Activated CD8-positive, alpha-beta T cell treated with anti-CD3 and anti-CD28 coated beads, Interleukin-2, amount 10 ng/mL, durations not matched to agents 7 days and 5 days (primary cell): ENCODE results near the gene TNNT3. TPM values are rescaled to one million over a fixed set of nuclear protein-coding genes. Genes with fewer than 3 reads are reported as not detected.
"Not testable (repeated sequence)": the region's sequence is repeated elsewhere in the genome, so short reads cannot be mapped to it uniquely, and the experiment has no call there.

ENCODE experiments used
- ATAC-seq: fragments of 150-1000 bp; cut with Tn5 transposase; one replicate; pipeline ENCODE4 v1.10.0; 2021; ENCODE audit warnings: moderate library complexity
- CTCF ChIA-PET: fragments of 350-600 bp; sonication (Branson Sonifier 250); formaldehyde crosslinking; loops from one replicate; lab custom pipeline; 2021; ENCODE audit warnings: antibody characterized with exemption; lab: Charles Lee
- POLR2A ChIA-PET: fragments of 350-600 bp; sonication (Branson Sonifier 250); formaldehyde crosslinking; loops from one replicate; lab custom pipeline; 2021; ENCODE audit warnings: antibody characterized with exemption; lab: Charles Lee
- DNase-seq: peaks from one replicate; pipeline ENCODE4 v3.0.0-alpha.2; 2020
- H3K27ac Mint-ChIP-seq: one replicate; pipeline ENCODE4 v1.8.0; 2021; ENCODE audit warnings: mild to moderate bottlenecking, mixed read lengths
- H3K27me3 Mint-ChIP-seq: one replicate; pipeline ENCODE4 v1.8.0; 2021; ENCODE audit warnings: low read depth, mixed read lengths
- H3K36me3 Mint-ChIP-seq: one replicate; pipeline ENCODE4 v1.8.0; 2021; ENCODE audit warnings: low read depth, mixed read lengths
- H3K4me1 Mint-ChIP-seq: one replicate; pipeline ENCODE4 v1.8.0; 2021; ENCODE audit warnings: low read depth, mixed read lengths
- H3K4me3 Mint-ChIP-seq: one replicate; pipeline ENCODE4 v1.8.0; 2021; ENCODE audit warnings: mild to moderate bottlenecking, mixed read lengths
- H3K9me3 Mint-ChIP-seq: one replicate; pipeline ENCODE4 v1.8.0; 2022; ENCODE audit warnings: mixed read lengths; ENCODE audit not compliant: insufficient read depth
- total RNA-seq, 2 experiments: library from RNA; stranded (reverse); gene quantifications; one replicate each; pipeline ENCODE4 v1.2.3, GENCODE V29; 2021

TNNT3 gene
- total RNA-seq, 2 experiments from 2014 or later = 2.6 to 2.8 TPM

- peak; percentile 83 for DNase-seq
- peak; percentile 85 for ATAC-seq
- H3K4me1 Mint-ChIP-seq = peaks cover 15% of the 10 kb centered on the region
- H3K27me3 Mint-ChIP-seq = no peaks in the 10 kb centered on the region
- H3K4me3 Mint-ChIP-seq = no peak overlapping the region
- H3K27ac Mint-ChIP-seq = no peak overlapping the region
- CTCF ChIA-PET = interaction anchor here (0.6 to 2.4 kb wide), 34 partner anchors 9 to 275 kb away, joined by 3 to 23 read pairs (median 6); partner anchors contain the start of genes H19, LSP1, MRPL23 and PRR33
- no peaks in the 10 kb centered on the region for H3K9me3 Mint-ChIP-seq
- peaks cover 4% of the 10 kb centered on the region for H3K36me3 Mint-ChIP-seq
- POLR2A ChIA-PET = interaction anchor here (0.7 to 1.5 kb wide), 6 partner anchors 29 to 116 kb away, joined by 3 to 4 read pairs (median 3); no protein-coding TSS in a partner anchor
Observed at GRCh38 chr11:1882265-1883238, 37.0 kb upstream of the TNNT3 start.

GRCh38 chr11:1883346-1884302 lies 35.9 kb upstream of the TNNT3 start:
- Mint-ChIP-seq H3K36me3 (peaks cover 15% of the 10 kb centered on the region), H3K9me3 (no peaks in the 10 kb centered on the region), H3K4me3 (no peak overlapping the region), H3K4me1 (peaks cover 26% of the 10 kb centered on the region), H3K27me3 (no peaks in the 10 kb centered on the region), H3K27ac (no peak overlapping the region)
- no peak for ATAC-seq
- ChIA-PET POLR2A (interaction anchor here (1.5 kb wide), 1 partner anchor 30 kb away, joined by 4 read pairs; no protein-coding TSS in a partner anchor), CTCF (interaction anchor here (1.3 to 2.4 kb wide), 13 partner anchors 7 to 268 kb away, joined by 4 to 21 read pairs (median 12); partner anchors contain the start of genes H19, MRPL23, PRR33 and TNNT3)
- DNase-seq = no peak

DNA sequence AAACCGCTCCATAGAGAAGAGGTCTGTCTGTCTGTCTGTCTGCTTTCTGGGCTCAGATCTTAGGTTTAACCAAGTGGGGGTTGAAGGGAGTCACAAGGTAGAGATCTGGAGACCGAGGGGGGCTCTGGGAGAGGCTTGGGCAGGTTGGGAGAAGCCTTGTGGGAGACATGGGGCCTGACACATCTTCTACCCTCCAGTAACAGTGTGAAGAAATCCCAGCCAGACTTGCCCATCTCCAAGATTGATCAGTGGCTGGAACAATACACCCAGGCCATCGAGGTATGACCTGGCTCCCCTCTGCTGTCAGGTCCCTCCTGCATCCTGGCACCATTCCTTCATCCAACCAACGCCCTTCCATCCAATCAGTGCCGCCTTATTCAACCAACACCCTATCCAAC lies 35.2 kb upstream of the TNNT3 start:
- H3K27ac Mint-ChIP-seq = no peak overlapping the region
- H3K27me3 Mint-ChIP-seq = no peaks in the 10 kb centered on the region
- CTCF ChIA-PET = no interaction called here
- peaks cover 32% of the 10 kb centered on the region for H3K4me1 Mint-ChIP-seq
- no peak overlapping the region for H3K4me3 Mint-ChIP-seq
- ATAC-seq = no peak
- POLR2A ChIA-PET = no interaction called here
- no peaks in the 10 kb centered on the region for H3K9me3 Mint-ChIP-seq
- DNase-seq = no peak
- H3K36me3 Mint-ChIP-seq = peaks cover 20% of the 10 kb centered on the region

DNA sequence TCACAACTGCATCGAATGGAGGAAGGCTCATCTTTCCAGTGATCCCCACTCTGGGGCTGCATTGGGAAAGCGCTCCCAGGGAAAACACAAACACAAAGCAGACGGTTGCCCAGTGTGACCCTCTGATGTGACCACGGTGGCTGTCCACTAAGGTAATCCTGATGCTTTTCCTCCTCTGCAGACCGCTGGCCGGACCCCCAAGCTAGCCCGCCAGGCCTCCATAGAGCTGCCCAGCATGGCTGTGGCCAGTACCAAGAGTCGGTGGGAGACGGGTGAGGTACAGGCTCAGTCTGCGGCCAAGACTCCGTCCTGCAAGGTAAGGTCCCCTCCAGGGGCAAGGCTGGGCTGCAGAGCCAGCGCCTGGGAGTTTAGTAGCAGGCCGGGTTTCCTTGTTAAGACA lies 33.0 kb upstream of the TNNT3 start:
- not testable (repeated sequence) for H3K9me3 Mint-ChIP-seq

GRCh38 chr11:1887451-1888346 lies 31.8 kb upstream of the TNNT3 start:
- Mint-ChIP-seq H3K27me3 (no peaks in the 10 kb centered on the region), H3K36me3 (peaks cover 39% of the 10 kb centered on the region), H3K27ac (peak overlapping the region; percentile 88), H3K4me1 (peaks cover 52% of the 10 kb centered on the region), H3K4me3 (no peak overlapping the region), H3K9me3 (no peaks in the 10 kb centered on the region)
- DNase-seq (no peak), ATAC-seq (no peak)
- POLR2A ChIA-PET = interaction anchor here (1.0 to 2.4 kb wide), 2 partner anchors 29 to 36 kb away, joined by 3 to 16 read pairs; partner anchors contain the start of gene LSP1
- CTCF ChIA-PET = interaction anchor here (0.9 to 2.1 kb wide), 4 partner anchors 11 to 46 kb away, joined by 3 to 4 read pairs (median 4); no protein-coding TSS in a partner anchor

More for the DNA sequence above, 33.0 kb upstream of the TNNT3 start:
- H3K4me3 Mint-ChIP-seq, ATAC-seq, DNase-seq, H3K27ac Mint-ChIP-seq, CTCF ChIA-PET, POLR2A ChIA-PET, H3K27me3 Mint-ChIP-seq: not testable (repeated sequence)
- H3K4me1 Mint-ChIP-seq = peaks cover 50% of the 10 kb centered on the region
- peaks cover 29% of the 10 kb centered on the region for H3K36me3 Mint-ChIP-seq

DNA sequence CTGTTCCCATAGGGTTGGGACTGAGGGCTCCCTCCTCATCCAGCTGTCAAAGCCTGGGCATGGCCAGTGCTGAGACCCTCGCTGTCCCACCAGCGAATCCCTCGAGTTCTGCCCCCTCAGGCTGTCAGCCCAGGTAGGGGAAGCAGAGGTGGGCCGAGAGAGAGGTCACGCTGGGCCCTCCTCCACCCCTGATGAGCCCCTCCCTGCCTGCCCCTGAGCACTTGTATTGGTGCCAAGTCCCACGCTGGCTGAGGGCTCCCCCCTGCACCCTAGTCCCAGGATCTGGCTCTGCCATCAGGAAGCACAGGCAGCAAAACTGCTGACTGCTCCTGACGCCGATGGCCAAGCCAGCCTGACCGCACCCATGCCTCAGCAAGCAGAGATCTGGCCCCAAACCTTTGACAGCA lies 31.2 kb upstream of the TNNT3 start:
- ChIA-PET CTCF (interaction anchor here (0.8 to 4.0 kb wide), 6 partner anchors 29 to 194 kb away, joined by 3 to 15 read pairs (median 4); partner anchors contain the start of gene TNNI2), POLR2A (interaction anchor here (1.2 to 2.6 kb wide), 4 partner anchors 12 to 40 kb away, joined by 3 to 16 read pairs (median 9); partner anchors contain the start of gene LSP1)
- H3K9me3 Mint-ChIP-seq = no peaks in the 10 kb centered on the region
- H3K27me3 Mint-ChIP-seq = no peaks in the 10 kb centered on the region
- DNase-seq (no peak), ATAC-seq (no peak)
- peak overlapping the region; percentile 88 for H3K27ac Mint-ChIP-seq
- H3K4me1 Mint-ChIP-seq = peaks cover 51% of the 10 kb centered on the region
- peaks cover 40% of the 10 kb centered on the region for H3K36me3 Mint-ChIP-seq
- H3K4me3 Mint-ChIP-seq = peak overlapping the region; percentile 55

- ChIA-PET POLR2A (interaction anchor here (0.7 to 2.6 kb wide), 5 partner anchors 13 to 59 kb away, joined by 3 to 16 read pairs (median 7); partner anchors contain the start of gene LSP1), CTCF (interaction anchor here (0.8 to 4.0 kb wide), 7 partner anchors 28 to 195 kb away, joined by 3 to 15 read pairs (median 4); partner anchors contain the start of genes LSP1 and TNNI2)
- DNase-seq (no peak), ATAC-seq (peak; percentile 21)
- Mint-ChIP-seq H3K9me3 (no peaks in the 10 kb centered on the region), H3K27me3 (no peaks in the 10 kb centered on the region), H3K4me3 (peak overlapping the region; percentile 55), H3K36me3 (peaks cover 42% of the 10 kb centered on the region), H3K4me1 (peaks cover 55% of the 10 kb centered on the region), H3K27ac (peak overlapping the region; percentile 88)
Observed at GRCh38 chr11:1888811-1889210, 30.7 kb upstream of the TNNT3 start.

- peaks cover 54% of the 10 kb centered on the region for H3K4me1 Mint-ChIP-seq
- ATAC-seq (peak; percentile 75), DNase-seq (peak; percentile 91)
- no peaks in the 10 kb centered on the region for H3K27me3 Mint-ChIP-seq
- peak overlapping the region; percentile 70 for H3K4me3 Mint-ChIP-seq
- peak overlapping the region; percentile 88 for H3K27ac Mint-ChIP-seq
- H3K9me3 Mint-ChIP-seq = no peaks in the 10 kb centered on the region
- peaks cover 42% of the 10 kb centered on the region for H3K36me3 Mint-ChIP-seq
- POLR2A ChIA-PET = interaction anchor here (0.7 to 3.3 kb wide), 6 partner anchors 13 to 59 kb away, joined by 3 to 46 read pairs (median 9); partner anchors contain the start of genes LSP1 and TNNT3
- CTCF ChIA-PET = interaction anchor here (0.8 to 4.0 kb wide), 7 partner anchors 28 to 195 kb away, joined by 3 to 15 read pairs (median 4); partner anchors contain the start of genes LSP1 and TNNI2
Observed at GRCh38 chr11:1889224-1889930, 30.1 kb upstream of the TNNT3 start.

GRCh38 chr11:1889941-1890855 lies 29.3 kb upstream of the TNNT3 start:
- CTCF ChIA-PET = interaction anchor here (1.2 to 4.0 kb wide), 10 partner anchors 8 to 261 kb away, joined by 3 to 20 read pairs (median 4); partner anchors contain the start of gene LSP1
- H3K27ac Mint-ChIP-seq = peak overlapping the region; percentile 88

More at GRCh38 chr11:1889941-1890855, 29.3 kb upstream of the TNNT3 start:
- H3K27me3 Mint-ChIP-seq = peaks cover 5% of the 10 kb centered on the region
- H3K9me3 Mint-ChIP-seq = no peaks in the 10 kb centered on the region
- peaks cover 42% of the 10 kb centered on the region for H3K36me3 Mint-ChIP-seq
- ATAC-seq (peak; percentile 12), DNase-seq (peak; percentile 41)
- peaks cover 54% of the 10 kb centered on the region for H3K4me1 Mint-ChIP-seq
- H3K4me3 Mint-ChIP-seq = peak overlapping the region; percentile 70
- POLR2A ChIA-PET = interaction anchor here (1.2 to 3.3 kb wide), 5 partner anchors 29 to 132 kb away, joined by 3 to 46 read pairs (median 7); partner anchors contain the start of gene TNNT3
